Stomach (tissue), 9 donors: Measurements from ENCODE around the gene CCDC102B. TPM values are rescaled to one million over a fixed set of nuclear protein-coding genes. Genes with fewer than 3 reads are reported as not detected.
A peak's percentile ranks its signal among the peaks of the same experiment; 100 is the strongest.

Experiments
- DNase-seq, 2 donors: peaks; one replicate each; pipeline versions ENCODE4 v3.0.0 to v3.0.0-alpha.2; 2013 to 2019
- H3K27ac ChIP-seq, 5 donors: fragments of 200-600 bp in 4 of 5; sonication (generic) in 4 of 5; one replicate each; pipeline ENCODE4 v1.5.1; 2013 to 2019; ENCODE audit warnings: mild to moderate bottlenecking in 1 of 5, moderate library complexity in 1 of 5
- H3K27me3 ChIP-seq, 3 donors: fragments of 200-600 bp; sonication (generic); one replicate each; pipeline ENCODE4 v1.5.1; 2017 to 2019; ENCODE audit warnings: mixed run types in 1 of 3
- H3K36me3 ChIP-seq, 4 donors: fragments of 200-600 bp; sonication (generic); 1 replicate in 3 of 4; 2 replicates in 1 of 4; pipeline ENCODE4 v1.5.1; 2016 to 2019
- H3K4me1 ChIP-seq, 4 donors: fragments of 200-600 bp; sonication (generic); one replicate each; pipeline ENCODE4 v1.5.1; 2016 to 2019
- H3K4me3 ChIP-seq, 4 donors: fragments of 200-600 bp; sonication (generic) in 3 of 4; one replicate each; pipeline ENCODE4 v1.5.1; 2016 to 2019; ENCODE audit warnings: mild to moderate bottlenecking in 1 of 4
- H3K9me3 ChIP-seq, 4 donors: fragments of 200-600 bp; sonication (generic); one replicate each; pipeline ENCODE4 v1.5.1; 2016 to 2019
- EP300 ChIP-seq: sonication (generic); formaldehyde crosslinking; IDR thresholded peaks from one replicate; pipeline ENCODE4 v1.6.1; 2017; ENCODE audit warnings: antibody characterized with exemption
- POLR2A ChIP-seq, 4 donors: fragments of 450-650 bp; IDR thresholded peaks; one replicate each; pipeline ENCODE4 v1.6.1; 2016; ENCODE audit warnings: antibody characterized with exemption in 4 of 4, control low read depth in 2 of 4, mild to moderate bottlenecking in 1 of 4, moderate library complexity in 1 of 4
- POLR2AphosphoS5 ChIP-seq, 3 donors: sonication (generic); formaldehyde crosslinking; IDR thresholded peaks; one replicate each; pipeline ENCODE4 v1.6.1; 2016; ENCODE audit warnings: antibody characterized with exemption in 3 of 3
- WGBS, 5 donors: extraction: QIAGEN DNeasy Blood & Tissue Kit in 3 of 5; methylation state at CpG; one replicate each; pipeline versions ENCODE4 v1.1.5 to v1.1.7; 2013 to 2018; 5-methylcytosine and 5-hydroxymethylcytosine counted together
- intact Hi-C: fragments of 100-400 bp; cut with DNase I; formaldehyde crosslinking; loops from one replicate; pipeline ENCODE4 v1.15.1; 2023; ENCODE audit warnings: low total_unique reads
- polyA plus RNA-seq, 3 donors: library from polyadenylated mRNA; stranded (reverse); fragments of 200-250 nt; gene quantifications; one replicate each; pipeline ENCODE4 v1.2.3, GENCODE V29; 2013
- total RNA-seq, 5 donors: library from RNA; depleted of rRNA; stranded (reverse); fragments of >200 nt; gene quantifications; one replicate each; pipeline versions ENCODE4 v1.1.0 to v1.2.3, GENCODE V29; 2014 to 2016
- TF ChIP-seq, protein P1 (sequence below), 7 experiments: fragments of 450-650 bp in 4 of 7; fragments of 200-600 bp in 3 of 7; sonication (generic) in 3 of 7; IDR thresholded peaks; one replicate each; pipeline ENCODE4 v1.5.1; 2016 to 2019; ENCODE audit warnings: antibody characterized with exemption in 7 of 7, control low read depth in 2 of 7, mild to moderate bottlenecking in 1 of 7
- donor health status: healthy with polysubstance abuse.
- donor health status: Bipolar disorder and iron deficiency.
- donor health status: healthy.

CCDC102B gene
- total and polyA plus RNA-seq, 8 donors, result 1.0 to 66.1 (median 15.7) TPM

DNA sequence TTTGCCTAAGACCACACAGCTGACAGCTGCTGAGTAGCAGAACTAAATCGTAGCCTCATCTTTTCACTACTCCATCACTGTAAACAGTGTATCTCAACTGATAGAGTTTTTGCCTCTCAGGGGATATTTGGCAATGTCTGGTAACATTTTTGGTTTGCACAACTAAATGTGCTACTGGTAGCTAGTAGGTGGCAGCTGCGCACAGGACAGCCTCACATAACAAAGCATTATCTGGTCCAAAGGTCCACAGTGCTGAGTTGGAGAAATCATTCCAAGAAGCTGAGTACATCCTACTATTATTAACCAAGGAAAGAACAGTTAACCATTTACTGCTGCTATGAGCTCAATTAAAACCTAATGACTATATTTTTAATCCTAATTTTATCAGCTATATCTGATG is 6.1 kb upstream of the CCDC102B start:
- TF ChIP-seq, protein P1, sequence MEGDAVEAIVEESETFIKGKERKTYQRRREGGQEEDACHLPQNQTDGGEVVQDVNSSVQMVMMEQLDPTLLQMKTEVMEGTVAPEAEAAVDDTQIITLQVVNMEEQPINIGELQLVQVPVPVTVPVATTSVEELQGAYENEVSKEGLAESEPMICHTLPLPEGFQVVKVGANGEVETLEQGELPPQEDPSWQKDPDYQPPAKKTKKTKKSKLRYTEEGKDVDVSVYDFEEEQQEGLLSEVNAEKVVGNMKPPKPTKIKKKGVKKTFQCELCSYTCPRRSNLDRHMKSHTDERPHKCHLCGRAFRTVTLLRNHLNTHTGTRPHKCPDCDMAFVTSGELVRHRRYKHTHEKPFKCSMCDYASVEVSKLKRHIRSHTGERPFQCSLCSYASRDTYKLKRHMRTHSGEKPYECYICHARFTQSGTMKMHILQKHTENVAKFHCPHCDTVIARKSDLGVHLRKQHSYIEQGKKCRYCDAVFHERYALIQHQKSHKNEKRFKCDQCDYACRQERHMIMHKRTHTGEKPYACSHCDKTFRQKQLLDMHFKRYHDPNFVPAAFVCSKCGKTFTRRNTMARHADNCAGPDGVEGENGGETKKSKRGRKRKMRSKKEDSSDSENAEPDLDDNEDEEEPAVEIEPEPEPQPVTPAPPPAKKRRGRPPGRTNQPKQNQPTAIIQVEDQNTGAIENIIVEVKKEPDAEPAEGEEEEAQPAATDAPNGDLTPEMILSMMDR (IDR thresholded peaks at IDR 0.05), result no peak
- TF ChIP-seq POLR2A (IDR thresholded peaks at IDR 0.05), result no peak
- TF ChIP-seq POLR2AphosphoS5 (IDR thresholded peaks at IDR 0.05), result no peak
- TF ChIP-seq EP300, result no peak
- Histone ChIP-seq H3K36me3 (no peaks in the 10 kb centered on the region), H3K9me3 (no peaks in the 10 kb centered on the region), H3K4me1 (no peaks in the 10 kb centered on the region), H3K27me3 (no peaks in the 10 kb centered on the region), H3K27ac (no peak overlapping the region), H3K4me3 (no peak overlapping the region)
- intact Hi-C loops, result no loop called here
- WGBS, 5 donors, result 55 to 77% (median 66%) methylated on average over 2 of the region's 2 CpGs
- DNase-seq, result no peak

DNA sequence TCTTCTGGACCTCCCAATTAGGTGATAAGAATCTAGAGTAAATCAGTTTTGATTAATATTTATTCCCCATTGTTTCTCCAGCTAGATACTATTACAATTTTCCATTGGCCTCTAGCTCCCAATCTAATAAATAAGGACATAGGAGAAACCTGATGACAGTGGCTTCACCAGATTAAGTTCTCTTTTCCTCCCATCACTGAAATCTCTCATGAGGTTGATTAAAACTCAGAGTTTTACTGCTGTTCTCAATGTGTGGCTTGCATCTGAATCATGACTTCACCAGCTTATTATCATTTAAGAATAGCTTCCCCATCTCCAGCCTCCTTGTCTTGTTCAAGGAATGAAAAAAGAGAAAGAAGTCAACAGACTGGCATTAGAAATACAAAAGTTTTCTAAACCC is 3.9 kb upstream of the CCDC102B start:
- no peak for DNase-seq
- H3K27ac ChIP-seq, result no peak overlapping the region

DNA sequence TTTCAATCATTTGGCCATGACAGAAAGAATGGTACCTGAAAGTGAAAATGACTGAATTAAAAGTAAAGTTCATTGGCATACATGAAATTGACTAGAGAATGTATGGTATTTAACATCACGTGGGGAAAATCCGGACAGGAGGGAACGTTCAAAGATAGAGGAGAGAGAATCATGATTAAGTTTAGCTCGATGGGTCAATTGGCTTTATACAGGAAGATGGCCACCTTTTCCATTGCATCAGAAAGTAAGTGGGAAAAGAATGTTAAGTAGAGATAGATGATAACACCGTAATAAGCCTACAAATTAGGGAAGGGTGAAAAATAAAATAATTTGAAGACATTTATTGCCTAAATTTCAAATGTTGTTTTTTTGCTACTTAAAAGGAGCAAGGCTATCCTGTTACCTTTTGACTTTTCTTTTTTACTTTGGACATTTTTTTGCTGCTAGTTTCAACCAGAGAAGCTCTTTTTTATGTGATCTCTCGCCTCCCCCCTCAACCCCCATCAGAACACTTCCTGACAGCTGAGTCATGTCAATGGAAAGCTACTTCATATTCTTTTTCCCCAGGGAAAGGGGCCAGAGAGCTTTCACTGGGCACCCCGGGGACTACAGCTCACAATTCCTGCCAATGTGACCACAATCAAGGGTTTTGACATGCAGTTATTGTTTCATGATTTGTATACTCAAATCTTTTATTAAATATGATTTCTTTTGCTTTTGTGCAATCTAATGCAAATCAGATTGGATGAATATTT is 767 bp upstream of the CCDC102B start:
- no peaks in the 10 kb centered on the region for H3K4me1 ChIP-seq
- H3K27me3 ChIP-seq, result no peaks in the 10 kb centered on the region
- peak in 1 of 2 donors; percentile 32 for DNase-seq
- intact Hi-C loops, result no loop called here
- H3K36me3 ChIP-seq, result no peaks in the 10 kb centered on the region
- no peak for TF ChIP-seq POLR2A (IDR thresholded peaks at IDR 0.05)
- no peaks in the 10 kb centered on the region for H3K9me3 ChIP-seq
- WGBS, 5 donors, result 63 to 73% (median 68%) methylated on average over 7 of the region's 7 CpGs
- no peak overlapping the region for H3K4me3 ChIP-seq
- peak overlapping the region in 2 of 5 donors; percentile 15 to 28 for H3K27ac ChIP-seq

More for the DNA sequence above, 3.9 kb upstream of the CCDC102B start:
- intact Hi-C loops, result no loop called here
- H3K4me3 ChIP-seq, result no peak overlapping the region
- no peak for TF ChIP-seq POLR2AphosphoS5 (IDR thresholded peaks at IDR 0.05)
- no peaks in the 10 kb centered on the region for H3K4me1 ChIP-seq
- H3K27me3 ChIP-seq, result no peaks in the 10 kb centered on the region
- no peaks in the 10 kb centered on the region for H3K9me3 ChIP-seq
- no peaks in the 10 kb centered on the region for H3K36me3 ChIP-seq

DNA sequence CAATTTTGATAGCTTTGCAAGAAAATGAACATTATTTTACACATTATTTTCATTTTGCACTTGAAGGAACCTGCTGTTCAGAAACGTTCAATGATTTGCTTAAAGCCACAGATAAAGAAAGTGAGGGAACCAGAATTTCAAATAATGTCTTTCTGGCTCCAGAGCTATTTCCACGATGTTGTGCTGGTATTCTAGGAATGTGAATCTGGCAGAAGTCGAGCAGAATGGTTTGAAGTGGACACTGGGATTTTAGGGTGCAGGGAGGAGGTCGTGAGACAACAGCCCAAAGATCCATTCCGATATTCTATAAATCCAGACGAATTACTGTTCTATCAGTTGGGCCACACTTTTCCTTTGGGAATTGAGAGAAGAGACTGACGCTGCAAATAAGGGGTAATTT is 2.2 kb downstream of the CCDC102B start:
- no peaks in the 10 kb centered on the region for H3K27me3 ChIP-seq
- intact Hi-C loops, result no loop called here
- 42 to 55% (median 51%) methylated on average over 7 of the region's 7 CpGs for WGBS, 5 donors
- H3K4me1 ChIP-seq, result no peaks in the 10 kb centered on the region
- TF ChIP-seq, protein P1 (IDR thresholded peaks at IDR 0.05), result no peak
- no peak for TF ChIP-seq POLR2A (IDR thresholded peaks at IDR 0.05)
- TF ChIP-seq POLR2AphosphoS5 (IDR thresholded peaks at IDR 0.05), result no peak
- no peak for TF ChIP-seq EP300
- H3K27ac ChIP-seq, result peak overlapping the region in 1 of 5 donors; percentile 24
- DNase-seq, result peak in 1 of 2 donors; percentile 16
- H3K36me3 ChIP-seq, result no peaks in the 10 kb centered on the region
- H3K9me3 ChIP-seq, result no peaks in the 10 kb centered on the region
- peak overlapping the region in 1 of 4 donors; percentile 26 for H3K4me3 ChIP-seq

DNA sequence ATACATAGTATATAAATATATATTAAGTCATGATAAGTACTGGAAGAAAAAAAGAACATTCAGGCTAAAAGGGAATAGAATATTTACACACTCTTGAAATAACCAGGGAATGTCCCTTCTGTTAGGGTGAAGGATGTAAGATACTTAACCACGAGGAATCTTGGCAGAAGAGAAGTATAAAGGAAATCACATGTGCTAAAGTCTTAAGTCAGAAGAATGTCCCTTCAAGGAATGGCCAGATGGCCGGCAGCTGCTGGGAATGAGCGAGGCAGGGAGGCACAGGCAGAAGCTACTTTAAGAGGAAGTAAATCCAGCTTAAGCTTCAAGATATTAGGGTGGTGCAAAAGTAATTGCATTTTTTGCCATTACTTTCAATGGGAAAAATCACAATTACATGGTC is 5.5 kb downstream of the CCDC102B start:
- Histone ChIP-seq H3K36me3 (no peaks in the 10 kb centered on the region), H3K27me3 (no peaks in the 10 kb centered on the region), H3K4me1 (no peaks in the 10 kb centered on the region), H3K27ac (peak overlapping the region in 2 of 5 donors; percentile 43 to 58), H3K4me3 (no peak overlapping the region), H3K9me3 (no peaks in the 10 kb centered on the region)
- 36 to 72% (median 46%) methylated on average over 3 of the region's 3 CpGs for WGBS, 5 donors
- TF ChIP-seq EP300, result no peak
- no peak for TF ChIP-seq POLR2A (IDR thresholded peaks at IDR 0.05)
- peak in 2 of 3 donors; percentile 12 to 42 for TF ChIP-seq POLR2AphosphoS5 (IDR thresholded peaks at IDR 0.05)
- intact Hi-C loops, result no loop called here
- DNase-seq, result peak; percentile 36 to 87

DNA sequence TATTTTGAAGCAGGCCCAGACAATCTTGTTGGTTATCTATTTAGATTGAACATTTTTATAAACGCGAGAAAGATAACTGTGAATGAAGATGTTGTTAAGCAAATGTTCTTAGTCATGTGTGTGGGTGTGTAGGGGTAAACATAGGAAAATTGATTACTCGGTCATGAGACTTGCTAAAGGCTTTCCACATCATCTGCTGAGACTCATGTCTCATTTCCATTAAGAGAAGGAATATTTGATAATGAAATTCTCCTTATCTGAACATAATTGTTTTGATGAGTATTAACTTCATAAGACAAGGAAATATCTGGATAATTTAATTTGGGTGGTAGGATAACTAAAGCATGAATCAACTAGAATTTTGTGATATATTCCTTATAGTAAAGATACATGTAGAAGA is 19.7 kb downstream of the CCDC102B start:
- DNase-seq, result no peak
- Histone ChIP-seq H3K36me3 (no peaks in the 10 kb centered on the region), H3K9me3 (no peaks in the 10 kb centered on the region), H3K4me3 (no peak overlapping the region), H3K4me1 (peaks cover 0 to 6% (median 0%) of the 10 kb centered on the region in 4 donors), H3K27me3 (no peaks in the 10 kb centered on the region), H3K27ac (peak overlapping the region in 1 of 5 donors; percentile 23)
- WGBS, 5 donors, result 36 to 43% (median 40%) methylated on average over 3 of the region's 3 CpGs
- intact Hi-C loops, result no loop called here
- TF ChIP-seq POLR2AphosphoS5 (IDR thresholded peaks at IDR 0.05) (no peak), EP300 (no peak), POLR2A (IDR thresholded peaks at IDR 0.05) (no peak)
- TF ChIP-seq, protein P1 (IDR thresholded peaks at IDR 0.05), result no peak
